Measurements from ENCODE around the gene DBN1. TPM values are rescaled to one million over a fixed set of nuclear protein-coding genes. Genes with fewer than 3 reads are reported as not detected.

Gene DBN1
- polyA plus RNA-seq, 1 donor (not counting 4 experiments of a cell fraction or from before 2014, with no cell fraction given) = 59.4 TPM

DNA sequence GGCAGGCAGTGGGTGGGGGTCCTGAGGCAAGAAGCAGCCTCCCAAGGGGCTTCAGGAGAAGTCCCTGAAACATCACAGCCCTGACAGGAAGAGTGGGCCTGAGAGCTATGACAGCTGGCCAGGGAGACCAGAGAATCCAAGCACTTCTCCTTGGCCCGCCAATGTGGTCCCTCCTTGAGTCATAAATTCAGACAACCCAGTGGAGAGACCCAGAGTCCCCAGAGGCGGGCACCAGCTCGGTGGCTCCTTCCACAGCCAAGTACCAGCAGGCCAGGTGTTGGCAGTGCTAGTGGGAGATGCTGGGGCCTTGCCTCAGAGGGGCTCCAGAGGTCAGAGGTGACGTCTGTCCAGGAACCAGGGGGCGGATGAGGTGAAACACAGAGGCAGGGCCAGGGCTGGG, 37.7 kb upstream of the DBN1 start:
- no peaks in the 10 kb centered on the region for H3K9me3 ChIP-seq (ENCODE audit: control insufficient read depth, low read depth, low read length)
- H3K4me2 ChIP-seq (ENCODE audit: control insufficient read depth, extremely low read depth, insufficient read depth, low read depth, low read length) = no peak overlapping the region
- DNase-seq (ENCODE audit: low read depth, low spot score) (no peak), FAIRE-seq (no peak)
- peaks cover 8% of the 10 kb centered on the region for H3K4me1 ChIP-seq (ENCODE audit: control insufficient read depth, extremely low read depth, insufficient read depth, low read length)
- H3K79me2 ChIP-seq (ENCODE audit: control insufficient read depth, insufficient read depth, low read length) = peaks cover 19% of the 10 kb centered on the region
- H3K27ac ChIP-seq (ENCODE audit: control insufficient read depth, insufficient read depth, low read length) = no peak overlapping the region
- H2AFZ ChIP-seq (ENCODE audit: control insufficient read depth, low read length) = no peak overlapping the region
- TF ChIP-seq, protein P1, sequence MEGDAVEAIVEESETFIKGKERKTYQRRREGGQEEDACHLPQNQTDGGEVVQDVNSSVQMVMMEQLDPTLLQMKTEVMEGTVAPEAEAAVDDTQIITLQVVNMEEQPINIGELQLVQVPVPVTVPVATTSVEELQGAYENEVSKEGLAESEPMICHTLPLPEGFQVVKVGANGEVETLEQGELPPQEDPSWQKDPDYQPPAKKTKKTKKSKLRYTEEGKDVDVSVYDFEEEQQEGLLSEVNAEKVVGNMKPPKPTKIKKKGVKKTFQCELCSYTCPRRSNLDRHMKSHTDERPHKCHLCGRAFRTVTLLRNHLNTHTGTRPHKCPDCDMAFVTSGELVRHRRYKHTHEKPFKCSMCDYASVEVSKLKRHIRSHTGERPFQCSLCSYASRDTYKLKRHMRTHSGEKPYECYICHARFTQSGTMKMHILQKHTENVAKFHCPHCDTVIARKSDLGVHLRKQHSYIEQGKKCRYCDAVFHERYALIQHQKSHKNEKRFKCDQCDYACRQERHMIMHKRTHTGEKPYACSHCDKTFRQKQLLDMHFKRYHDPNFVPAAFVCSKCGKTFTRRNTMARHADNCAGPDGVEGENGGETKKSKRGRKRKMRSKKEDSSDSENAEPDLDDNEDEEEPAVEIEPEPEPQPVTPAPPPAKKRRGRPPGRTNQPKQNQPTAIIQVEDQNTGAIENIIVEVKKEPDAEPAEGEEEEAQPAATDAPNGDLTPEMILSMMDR (optimal IDR thresholded peaks at IDR 0.05 in 1 of 3, IDR thresholded peaks at IDR 0.05 in 1 of 3, conservative IDR thresholded peaks at IDR 0.05 in 1 of 3; ENCODE audit: extremely low read depth in 1 of 3, insufficient read depth in 2 of 3, low read length in 3 of 3) = no peak
- TF ChIP-seq EZH2 (IDR thresholded peaks at IDR 0.05; ENCODE audit: low read length) = no peak
- no peaks in the 10 kb centered on the region for H3K9me1 ChIP-seq (ENCODE audit: control insufficient read depth, extremely low read depth, insufficient read depth, low read length)
- H3K36me3 ChIP-seq (ENCODE audit: control insufficient read depth in 2 of 2, extremely low read depth in 1 of 2, insufficient read depth in 2 of 2, low read length in 2 of 2) = peaks cover 33 to 43% of the 10 kb centered on the region in 2 experiments
- H4K20me1 ChIP-seq (ENCODE audit: control insufficient read depth, extremely low read depth, insufficient read depth, low read length) = no peaks in the 10 kb centered on the region
- no peaks in the 10 kb centered on the region for H3K27me3 ChIP-seq (ENCODE audit: control insufficient read depth, extremely low read depth, insufficient read depth, low read length)
- H3K9ac ChIP-seq (ENCODE audit: control insufficient read depth, extremely low read depth, insufficient read depth, low read length) = no peak overlapping the region
- H3K4me3 ChIP-seq (ENCODE audit: control insufficient read depth in 2 of 3, extremely low read depth in 1 of 3, insufficient read depth in 2 of 3, low read depth in 1 of 3, low read length in 3 of 3) = no peak overlapping the region
- dilution Hi-C loops (cut with MboI; ENCODE audit: extremely low pct_ligation_motif_present, low sequenced_read_pairs) = no loop called here

DNA sequence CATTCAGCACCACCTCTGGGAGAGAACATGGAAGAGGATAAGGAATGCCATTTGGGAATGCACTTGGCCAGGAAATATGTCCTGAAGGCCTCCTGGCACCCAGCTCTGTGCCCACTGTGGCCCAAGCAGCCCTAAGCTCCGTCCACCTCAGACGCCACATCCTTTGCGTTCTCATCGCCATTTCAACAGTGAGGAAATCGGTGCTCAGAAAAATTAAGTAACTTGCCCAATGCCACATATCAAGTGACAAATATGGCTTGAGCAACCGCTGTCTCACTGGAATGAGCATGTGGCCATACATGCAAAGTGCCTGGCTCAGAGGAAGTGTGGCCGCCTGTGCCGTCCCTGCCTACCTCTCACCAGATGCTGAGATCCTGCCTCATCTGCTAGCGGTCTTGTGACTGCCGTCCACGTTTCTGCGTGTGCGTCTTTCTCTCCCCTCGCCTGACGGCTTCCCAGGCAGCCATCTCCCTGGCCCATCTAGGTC, 37.2 kb upstream of the DBN1 start:
- Histone ChIP-seq H3K79me2 (ENCODE audit: control insufficient read depth, insufficient read depth, low read length) (peaks cover 13% of the 10 kb centered on the region), H2AFZ (ENCODE audit: control insufficient read depth, low read length) (no peak overlapping the region), H3K4me3 (ENCODE audit: control insufficient read depth in 2 of 3, extremely low read depth in 1 of 3, insufficient read depth in 2 of 3, low read depth in 1 of 3, low read length in 3 of 3) (no peak overlapping the region), H3K27ac (ENCODE audit: control insufficient read depth, insufficient read depth, low read length) (no peak overlapping the region), H4K20me1 (ENCODE audit: control insufficient read depth, extremely low read depth, insufficient read depth, low read length) (no peaks in the 10 kb centered on the region), H3K9me3 (ENCODE audit: control insufficient read depth, low read depth, low read length) (no peaks in the 10 kb centered on the region), H3K4me2 (ENCODE audit: control insufficient read depth, extremely low read depth, insufficient read depth, low read depth, low read length) (no peak overlapping the region), H3K9ac (ENCODE audit: control insufficient read depth, extremely low read depth, insufficient read depth, low read length) (no peak overlapping the region), H3K36me3 (ENCODE audit: control insufficient read depth in 2 of 2, extremely low read depth in 1 of 2, insufficient read depth in 2 of 2, low read length in 2 of 2) (peaks cover 31 to 40% of the 10 kb centered on the region in 2 experiments), H3K4me1 (ENCODE audit: control insufficient read depth, extremely low read depth, insufficient read depth, low read length) (peaks cover 3% of the 10 kb centered on the region), H3K9me1 (ENCODE audit: control insufficient read depth, extremely low read depth, insufficient read depth, low read length) (no peaks in the 10 kb centered on the region), H3K27me3 (ENCODE audit: control insufficient read depth, extremely low read depth, insufficient read depth, low read length) (no peaks in the 10 kb centered on the region)
- DNase-seq (ENCODE audit: low read depth, low spot score) (no peak), FAIRE-seq (no peak)
- dilution Hi-C loops (cut with MboI; ENCODE audit: extremely low pct_ligation_motif_present, low sequenced_read_pairs) = no loop called here
- TF ChIP-seq EZH2 (IDR thresholded peaks at IDR 0.05; ENCODE audit: low read length) = no peak

DNA sequence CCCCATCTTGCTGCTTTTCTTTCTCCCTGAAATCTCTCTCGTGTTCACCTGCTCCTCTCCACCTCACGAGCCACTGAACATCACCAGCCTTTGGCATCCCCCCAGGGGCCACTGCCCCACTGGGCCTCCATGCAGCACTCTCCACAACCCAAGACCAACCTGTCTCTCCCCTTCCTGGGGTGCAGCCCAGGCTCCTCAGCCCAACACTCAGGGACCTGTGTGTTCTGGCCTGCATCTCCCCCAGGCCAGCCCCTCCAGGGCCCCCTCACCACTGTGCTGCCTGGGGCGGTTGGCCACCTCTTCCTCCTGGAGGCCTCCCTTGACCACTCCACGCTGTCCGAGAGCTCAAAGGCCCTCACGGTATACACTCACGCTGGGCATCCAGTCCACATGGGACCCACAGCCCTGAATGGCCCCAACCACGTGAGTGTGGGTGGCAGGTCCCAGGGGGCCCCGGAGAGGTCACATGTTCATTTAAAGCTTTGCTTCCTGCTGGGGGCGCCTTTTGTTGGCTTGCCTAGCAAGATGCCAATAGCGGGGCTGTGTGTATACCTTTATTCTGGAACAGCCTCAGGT, 36.6 kb upstream of the DBN1 start:
- peaks cover 28 to 37% of the 10 kb centered on the region in 2 experiments for H3K36me3 ChIP-seq (ENCODE audit: control insufficient read depth in 2 of 2, extremely low read depth in 1 of 2, insufficient read depth in 2 of 2, low read length in 2 of 2)
- no peak overlapping the region for H2AFZ ChIP-seq (ENCODE audit: control insufficient read depth, low read length)
- H3K9ac ChIP-seq (ENCODE audit: control insufficient read depth, extremely low read depth, insufficient read depth, low read length) = no peak overlapping the region
- TF ChIP-seq, protein P1 (optimal IDR thresholded peaks at IDR 0.05 in 1 of 3, IDR thresholded peaks at IDR 0.05 in 1 of 3, conservative IDR thresholded peaks at IDR 0.05 in 1 of 3; ENCODE audit: extremely low read depth in 1 of 3, insufficient read depth in 2 of 3, low read length in 3 of 3) = no peak
- no peak for TF ChIP-seq EZH2 (IDR thresholded peaks at IDR 0.05; ENCODE audit: low read length)
- H3K79me2 ChIP-seq (ENCODE audit: control insufficient read depth, insufficient read depth, low read length) = peaks cover 8% of the 10 kb centered on the region
- H3K4me3 ChIP-seq (ENCODE audit: control insufficient read depth in 2 of 3, extremely low read depth in 1 of 3, insufficient read depth in 2 of 3, low read depth in 1 of 3, low read length in 3 of 3) = no peak overlapping the region
- H3K9me1 ChIP-seq (ENCODE audit: control insufficient read depth, extremely low read depth, insufficient read depth, low read length) = no peaks in the 10 kb centered on the region
- no peaks in the 10 kb centered on the region for H3K4me1 ChIP-seq (ENCODE audit: control insufficient read depth, extremely low read depth, insufficient read depth, low read length)
- H3K27me3 ChIP-seq (ENCODE audit: control insufficient read depth, extremely low read depth, insufficient read depth, low read length) = no peaks in the 10 kb centered on the region
- DNase-seq (ENCODE audit: low read depth, low spot score) = no peak
- H3K9me3 ChIP-seq (ENCODE audit: control insufficient read depth, low read depth, low read length) = no peaks in the 10 kb centered on the region
- no peak overlapping the region for H3K27ac ChIP-seq (ENCODE audit: control insufficient read depth, insufficient read depth, low read length)
- dilution Hi-C loops (cut with MboI; ENCODE audit: extremely low pct_ligation_motif_present, low sequenced_read_pairs) = no loop called here
- no peaks in the 10 kb centered on the region for H4K20me1 ChIP-seq (ENCODE audit: control insufficient read depth, extremely low read depth, insufficient read depth, low read length)
- no peak for FAIRE-seq
- no peak overlapping the region for H3K4me2 ChIP-seq (ENCODE audit: control insufficient read depth, extremely low read depth, insufficient read depth, low read depth, low read length)
